ENCODE measurements around the gene ADM.

ADM gene

DNA sequence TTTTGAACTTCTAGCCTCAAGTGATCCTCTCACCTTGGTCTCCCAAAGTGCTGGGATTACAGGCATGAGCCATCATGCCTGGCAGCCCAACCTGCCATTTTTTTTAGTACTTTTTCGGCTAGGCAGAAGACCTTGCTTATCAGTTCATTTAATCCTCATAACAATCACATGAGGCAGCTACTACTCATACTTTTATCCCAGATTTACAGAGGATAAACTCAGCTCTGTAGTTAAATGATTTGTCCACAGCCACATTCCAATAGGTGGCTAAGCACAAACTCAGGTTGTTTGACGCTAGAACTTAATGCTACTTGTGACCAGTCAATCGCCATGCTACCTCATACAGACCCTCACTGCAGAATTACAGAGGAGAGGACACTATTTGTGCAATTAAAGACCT is 38.9 kb upstream of the ADM start:
- ChIA-PET CTCF (interaction anchor here (0.6 to 0.7 kb wide), 2 partner anchors 24 to 42 kb away, joined by 3 read pairs; no protein-coding TSS in a partner anchor), POLR2A (ENCODE audit: low non-redundant PET) (no interaction called here)
- H3K27ac ChIP-seq, result no peak overlapping the region
- TF ChIP-seq, protein P1, sequence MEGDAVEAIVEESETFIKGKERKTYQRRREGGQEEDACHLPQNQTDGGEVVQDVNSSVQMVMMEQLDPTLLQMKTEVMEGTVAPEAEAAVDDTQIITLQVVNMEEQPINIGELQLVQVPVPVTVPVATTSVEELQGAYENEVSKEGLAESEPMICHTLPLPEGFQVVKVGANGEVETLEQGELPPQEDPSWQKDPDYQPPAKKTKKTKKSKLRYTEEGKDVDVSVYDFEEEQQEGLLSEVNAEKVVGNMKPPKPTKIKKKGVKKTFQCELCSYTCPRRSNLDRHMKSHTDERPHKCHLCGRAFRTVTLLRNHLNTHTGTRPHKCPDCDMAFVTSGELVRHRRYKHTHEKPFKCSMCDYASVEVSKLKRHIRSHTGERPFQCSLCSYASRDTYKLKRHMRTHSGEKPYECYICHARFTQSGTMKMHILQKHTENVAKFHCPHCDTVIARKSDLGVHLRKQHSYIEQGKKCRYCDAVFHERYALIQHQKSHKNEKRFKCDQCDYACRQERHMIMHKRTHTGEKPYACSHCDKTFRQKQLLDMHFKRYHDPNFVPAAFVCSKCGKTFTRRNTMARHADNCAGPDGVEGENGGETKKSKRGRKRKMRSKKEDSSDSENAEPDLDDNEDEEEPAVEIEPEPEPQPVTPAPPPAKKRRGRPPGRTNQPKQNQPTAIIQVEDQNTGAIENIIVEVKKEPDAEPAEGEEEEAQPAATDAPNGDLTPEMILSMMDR (conservative IDR thresholded peaks at IDR 0.05; ENCODE audit: low read depth), result no peak
- no peak for DNase-seq (ENCODE audit: low spot score)

DNA sequence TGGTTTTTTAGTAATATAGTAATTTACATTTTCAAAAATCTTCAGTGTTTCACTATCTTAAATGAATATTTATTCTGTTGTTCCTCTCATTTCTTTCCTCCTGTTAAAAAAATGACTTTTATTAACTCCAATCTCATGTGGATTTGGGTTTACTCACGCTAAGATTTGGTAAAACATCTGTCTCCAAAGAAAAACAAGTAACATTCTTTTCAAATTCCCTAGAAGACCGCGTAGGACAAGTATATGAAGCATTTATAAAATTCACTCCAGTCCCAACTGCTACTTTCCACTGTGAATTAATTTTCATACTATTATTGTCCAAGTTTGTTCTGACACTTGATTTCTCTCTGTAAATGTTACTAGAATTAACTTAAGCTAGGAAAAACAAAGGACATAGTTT is 37.1 kb upstream of the ADM start:
- no peak overlapping the region for H3K27ac ChIP-seq
- POLR2A ChIA-PET (ENCODE audit: low non-redundant PET), result interaction anchor here (0.5 kb wide), 1 partner anchor 36 kb away, joined by 3 read pairs; no protein-coding TSS in a partner anchor
- TF ChIP-seq, protein P1 (conservative IDR thresholded peaks at IDR 0.05; ENCODE audit: low read depth), result no peak
- CTCF ChIA-PET, result interaction anchor here (0.6 kb wide), 1 partner anchor 57 kb away, joined by 3 read pairs; no protein-coding TSS in a partner anchor
- no peak for DNase-seq (ENCODE audit: low spot score)

DNA sequence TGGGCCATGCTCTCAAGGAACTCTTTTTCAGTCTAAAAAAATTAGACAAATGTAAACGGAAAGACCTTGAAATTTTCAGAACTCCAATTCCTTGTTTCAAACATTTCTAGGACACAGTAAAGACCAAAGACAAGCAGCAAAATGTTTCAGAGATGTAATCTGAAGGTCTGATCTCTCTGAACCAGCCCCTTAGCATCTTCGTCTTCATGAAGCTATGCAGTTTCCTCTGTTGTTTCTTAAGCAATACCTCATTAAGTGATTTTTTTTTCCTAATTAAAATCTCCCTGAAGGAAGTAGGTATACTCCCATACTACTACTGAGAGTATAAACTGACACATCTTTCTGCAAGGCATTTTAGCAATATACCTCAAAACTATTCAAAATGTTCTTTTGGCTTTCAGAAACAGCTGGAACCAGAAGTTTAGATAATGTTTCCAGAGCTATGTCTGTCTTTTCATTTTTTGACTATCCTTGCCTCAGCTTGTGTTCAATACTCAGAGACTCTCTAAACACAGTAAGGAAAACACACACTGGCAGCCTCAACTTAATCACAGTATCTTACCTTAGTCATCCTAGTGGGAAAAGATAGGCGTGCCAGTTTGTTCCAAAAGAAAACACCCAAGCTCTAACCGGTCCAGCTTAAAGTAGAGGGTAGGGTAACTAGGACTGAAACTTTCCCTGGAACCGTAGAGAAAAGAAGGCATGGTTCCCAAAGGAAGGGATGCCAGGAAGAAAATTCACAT is 36.0 kb upstream of the ADM start:
- DNase-seq (ENCODE audit: low spot score), result peak; percentile 7
- TF ChIP-seq, protein P1 (conservative IDR thresholded peaks at IDR 0.05; ENCODE audit: low read depth), result no peak
- ChIA-PET CTCF (interaction anchor here (0.7 kb wide), 1 partner anchor 12 kb away, joined by 4 read pairs; no protein-coding TSS in a partner anchor), POLR2A (ENCODE audit: low non-redundant PET) (no interaction called here)
- no peak overlapping the region for H3K27ac ChIP-seq

DNA sequence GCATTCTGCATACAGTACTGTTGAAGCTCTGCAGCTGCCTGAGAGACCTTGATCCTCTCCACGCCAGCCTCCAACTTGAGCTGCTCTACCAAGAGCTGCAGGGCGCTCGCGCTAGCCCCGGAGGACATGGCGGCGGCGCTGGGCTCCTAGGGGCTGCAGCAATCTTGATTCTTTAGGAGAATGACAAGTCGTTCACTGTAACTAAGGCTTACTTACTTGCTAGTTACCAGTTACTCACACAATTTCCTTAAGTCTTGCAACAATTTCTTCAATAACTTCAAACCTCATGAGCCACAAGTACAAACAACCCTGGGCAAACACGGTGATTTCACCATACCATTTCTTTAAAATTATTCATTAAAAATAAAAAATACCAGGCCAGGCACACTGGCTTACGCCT is 32.7 kb upstream of the ADM start:
- POLR2A ChIA-PET (ENCODE audit: low non-redundant PET), result no interaction called here
- TF ChIP-seq, protein P1 (conservative IDR thresholded peaks at IDR 0.05; ENCODE audit: low read depth), result no peak
- CTCF ChIA-PET, result no interaction called here
- no peak for DNase-seq (ENCODE audit: low spot score)
- H3K27ac ChIP-seq, result no peak overlapping the region

DNA sequence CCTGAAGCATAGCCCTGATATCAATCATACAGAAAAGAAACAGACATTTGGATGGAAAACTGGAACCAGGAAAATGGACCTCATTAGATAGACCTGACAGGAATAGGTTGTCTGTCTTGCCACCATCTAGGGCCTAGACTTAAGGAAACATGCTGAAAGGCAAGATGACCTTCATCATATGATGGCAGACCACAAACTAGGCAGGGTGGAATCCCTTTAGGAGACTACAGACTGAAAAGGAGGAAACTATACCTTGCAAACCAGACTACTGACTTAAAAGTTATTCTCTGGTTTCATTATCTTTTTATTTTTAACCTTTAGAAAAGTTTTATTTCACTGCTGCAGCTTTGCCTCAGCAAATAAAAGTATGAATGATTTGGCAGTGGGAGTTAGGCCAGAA is 31.1 kb upstream of the ADM start:
- H3K27ac ChIP-seq, result no peak overlapping the region
- no peak for DNase-seq (ENCODE audit: low spot score)
- POLR2A ChIA-PET (ENCODE audit: low non-redundant PET), result no interaction called here
- TF ChIP-seq, protein P1 (conservative IDR thresholded peaks at IDR 0.05; ENCODE audit: low read depth), result no peak
- CTCF ChIA-PET, result no interaction called here

DNA sequence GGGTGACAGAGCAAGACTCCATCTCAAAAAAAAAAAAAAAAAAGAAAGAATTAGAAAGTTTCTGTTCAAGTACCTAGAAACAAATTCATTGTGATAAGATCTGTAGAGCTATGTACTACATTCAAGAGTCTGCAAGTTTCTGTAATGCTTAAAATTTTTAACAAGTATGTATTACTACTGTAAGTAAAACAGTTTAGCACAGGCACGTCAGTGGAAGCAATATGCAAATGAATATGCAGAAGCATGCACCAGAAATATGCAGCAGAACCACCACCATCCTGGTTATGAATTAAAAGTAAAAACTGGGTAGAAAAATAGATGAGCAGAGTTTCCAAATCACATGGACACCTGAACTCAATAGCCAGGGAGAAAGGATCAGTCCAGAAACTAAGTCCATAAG is 30.1 kb upstream of the ADM start:
- POLR2A ChIA-PET (ENCODE audit: low non-redundant PET), result no interaction called here
- TF ChIP-seq, protein P1 (conservative IDR thresholded peaks at IDR 0.05; ENCODE audit: low read depth), result no peak
- no peak overlapping the region for H3K27ac ChIP-seq
- DNase-seq (ENCODE audit: low spot score), result no peak
- CTCF ChIA-PET, result no interaction called here
